HG03565 (cell line): Measurements from ENCODE around the gene GCNA.
"Not testable (repeated sequence)": the region's sequence is repeated elsewhere in the genome, so short reads cannot be mapped to it uniquely, and the experiment has no call there.

Source experiments
- ATAC-seq: cut with Tn5 transposase; IDR thresholded peaks from one replicate; pipeline ENCODE4 v1.9.1; 2021; ENCODE audit warnings: mild to moderate bottlenecking, moderate library complexity; ENCODE audit not compliant: unreplicated experiment

GCNA gene

DNA sequence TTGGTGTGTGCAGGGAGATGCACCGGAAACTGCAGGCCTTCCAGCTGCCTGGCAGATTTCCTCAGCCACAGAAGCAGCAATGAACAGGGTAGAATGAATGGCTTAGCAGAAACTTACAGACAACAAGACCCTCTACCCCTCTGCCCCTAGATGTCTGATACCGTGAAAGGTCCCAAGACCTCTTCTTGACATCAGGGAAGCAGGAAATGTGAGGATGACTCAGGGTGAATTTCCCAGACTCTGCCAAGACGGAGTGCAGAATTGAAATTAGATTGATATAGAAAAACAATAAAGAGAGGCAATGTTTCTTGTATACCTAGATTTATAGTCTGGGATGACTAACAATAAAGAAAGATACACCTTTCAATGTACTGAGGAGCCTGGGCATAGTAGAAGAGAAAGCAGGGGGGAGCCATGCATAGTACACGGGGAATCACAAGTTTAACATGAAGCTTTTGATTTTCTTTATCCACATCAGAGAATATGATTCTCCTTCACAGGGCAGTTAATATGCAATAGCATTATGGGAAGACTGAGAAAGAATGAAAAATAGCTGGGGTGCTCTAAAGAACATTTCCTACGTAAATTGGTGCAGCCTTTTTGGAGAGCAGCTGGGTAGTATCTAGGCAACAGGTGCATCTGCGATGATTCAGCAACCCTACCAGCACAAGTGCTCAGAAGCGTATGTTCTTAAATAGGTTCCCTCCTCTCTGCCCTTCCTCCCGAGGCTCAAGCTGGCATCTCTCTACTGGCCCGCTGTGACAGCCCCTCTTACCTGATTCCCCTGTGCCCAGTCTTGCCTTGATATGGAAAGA lies 58.4 kb downstream of the GCNA start:
- no peak for ATAC-seq

DNA sequence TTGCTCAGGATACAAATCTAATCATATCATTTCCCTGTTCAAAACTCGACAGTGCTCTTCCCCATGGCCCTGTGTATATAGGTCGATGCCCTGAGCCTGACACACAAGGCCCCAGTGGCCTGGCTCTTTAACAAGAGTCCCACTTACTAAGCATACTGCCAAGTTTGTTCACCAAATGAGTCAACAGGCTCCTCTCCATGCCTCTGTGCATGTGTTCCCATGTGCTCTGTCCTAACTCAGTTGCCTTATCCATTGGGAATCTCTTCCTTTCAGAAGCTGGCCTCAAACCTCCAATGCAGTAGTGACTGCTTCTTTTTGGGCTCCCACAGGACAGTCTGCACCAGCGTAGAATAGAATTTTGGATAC lies 59.0 kb downstream of the GCNA start:
- no peak for ATAC-seq

DNA sequence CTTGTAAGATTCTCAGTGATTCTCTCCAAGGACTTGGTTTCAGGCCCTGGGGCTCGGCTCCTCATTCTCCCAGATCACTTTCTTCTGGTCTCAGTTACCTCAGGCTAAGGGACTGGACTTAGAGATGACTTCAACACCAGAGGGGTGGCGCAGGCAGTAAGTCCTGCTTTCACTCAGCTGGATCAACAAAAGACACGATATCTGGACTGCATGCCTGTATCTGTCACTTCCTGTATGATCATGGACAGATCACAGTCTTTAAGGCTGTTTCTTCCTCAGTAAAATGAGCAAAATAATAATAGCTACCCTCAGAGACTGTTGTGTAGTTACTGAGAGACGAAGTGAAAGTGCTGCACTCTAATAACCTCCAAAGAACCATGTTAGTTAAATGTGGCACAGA lies 59.6 kb downstream of the GCNA start:
- ATAC-seq, result no peak

DNA sequence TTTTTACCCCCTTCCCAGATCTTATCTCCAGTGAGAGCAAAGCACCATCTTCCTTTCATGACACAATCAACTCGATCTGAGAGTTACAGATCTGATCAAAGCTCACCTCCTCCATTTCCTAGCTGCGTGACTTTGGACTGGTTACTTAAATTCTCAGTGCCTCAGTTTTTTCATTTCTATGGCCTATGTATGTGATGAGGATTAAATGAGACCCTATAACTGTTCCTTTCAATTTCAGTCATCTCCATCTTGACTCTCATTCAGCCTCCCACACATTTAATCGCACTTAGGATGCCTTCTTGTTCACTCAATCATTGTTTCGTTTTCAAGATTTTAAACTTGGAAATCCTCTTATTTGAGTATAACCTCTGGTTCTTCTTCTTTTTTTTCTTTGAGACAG lies 60.2 kb downstream of the GCNA start:
- no peak for ATAC-seq

DNA sequence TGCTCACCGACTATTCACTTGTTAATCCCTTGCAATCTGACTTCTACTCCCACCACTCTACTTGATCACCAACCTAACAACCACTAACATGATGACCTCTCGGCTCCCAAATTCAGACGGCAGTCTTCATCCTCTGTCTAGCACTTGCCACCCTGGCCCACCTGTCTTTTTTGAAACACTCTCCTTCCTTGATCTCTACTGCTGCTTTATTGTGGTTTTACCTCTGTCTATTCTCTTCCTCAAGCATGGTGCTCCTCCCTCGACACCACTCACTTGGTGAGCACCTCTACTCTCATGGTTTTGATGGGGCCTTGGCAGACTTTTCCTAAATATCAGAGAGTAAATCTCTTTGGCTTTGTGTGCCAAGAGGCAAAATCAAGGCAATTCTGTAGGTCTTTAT lies 61.8 kb downstream of the GCNA start:
- ATAC-seq, result no peak

DNA sequence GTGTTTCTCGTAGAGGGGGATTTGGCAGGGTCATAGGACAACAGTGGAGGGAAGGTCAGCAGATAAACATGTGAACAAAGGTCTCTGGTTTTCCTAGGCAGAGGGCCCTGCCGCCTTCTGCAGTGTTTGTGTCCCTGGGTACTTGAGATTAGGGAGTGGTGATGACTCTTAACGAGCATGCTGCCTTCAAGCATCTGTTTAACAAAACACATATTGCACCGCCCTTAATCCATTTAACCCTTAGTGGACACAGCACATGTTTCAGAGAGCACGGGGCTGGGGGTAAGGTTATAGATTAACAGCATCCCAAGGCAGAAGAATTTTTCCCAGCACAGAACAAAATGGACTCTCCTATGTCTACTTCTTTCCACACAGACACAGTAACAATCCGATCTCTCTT lies 66.2 kb downstream of the GCNA start:
- ATAC-seq, result not testable (repeated sequence)

DNA sequence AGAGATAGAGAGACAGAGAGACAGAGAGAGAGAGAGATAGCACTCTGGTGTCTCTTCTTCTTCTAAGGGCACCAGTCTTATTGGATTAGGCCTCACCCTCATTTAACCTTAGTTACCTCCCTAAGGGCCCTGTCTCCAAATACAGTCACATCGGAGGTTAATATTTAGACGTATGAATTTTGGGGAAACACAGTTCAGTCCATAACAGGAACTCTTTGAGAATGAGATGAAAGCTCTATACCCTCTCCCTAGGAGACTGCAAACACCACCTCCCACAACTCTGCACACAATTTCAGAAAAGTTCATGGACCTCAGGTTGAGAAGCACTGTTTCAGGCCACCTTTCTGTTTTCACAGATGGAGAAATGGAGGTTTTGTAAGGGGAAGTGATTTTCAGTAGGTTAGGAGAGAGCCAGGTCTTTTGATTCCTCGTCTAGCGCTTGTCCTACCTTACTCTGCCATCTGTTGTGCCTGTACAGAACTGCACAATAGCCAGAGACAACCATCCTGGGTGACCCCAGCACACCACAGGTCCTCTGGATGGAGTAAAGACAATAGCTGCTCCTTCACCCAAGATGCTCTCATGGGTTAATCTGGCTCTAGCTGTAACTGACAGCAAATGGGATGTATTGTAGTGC lies 72.2 kb downstream of the GCNA start:
- no peak for ATAC-seq

DNA sequence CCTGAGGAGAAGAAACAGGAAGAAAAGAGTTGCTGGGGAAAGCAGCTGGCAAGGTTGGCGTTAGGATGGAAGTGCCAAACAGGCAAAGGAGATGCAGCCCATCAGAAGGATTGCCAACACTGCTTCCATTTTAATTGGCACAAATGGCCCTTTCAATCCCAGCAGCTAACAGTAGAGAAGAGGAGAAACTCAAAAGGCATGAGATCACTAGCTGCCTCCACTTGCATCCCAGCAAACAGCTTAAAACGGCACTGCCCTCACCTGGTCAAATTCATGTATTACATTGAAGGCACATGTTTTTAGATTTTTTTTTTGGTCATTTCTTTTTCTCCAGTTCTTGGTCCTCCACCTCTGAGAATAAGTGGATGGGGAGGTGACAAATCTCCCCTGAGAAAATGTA lies 74.2 kb downstream of the GCNA start:
- no peak for ATAC-seq

DNA sequence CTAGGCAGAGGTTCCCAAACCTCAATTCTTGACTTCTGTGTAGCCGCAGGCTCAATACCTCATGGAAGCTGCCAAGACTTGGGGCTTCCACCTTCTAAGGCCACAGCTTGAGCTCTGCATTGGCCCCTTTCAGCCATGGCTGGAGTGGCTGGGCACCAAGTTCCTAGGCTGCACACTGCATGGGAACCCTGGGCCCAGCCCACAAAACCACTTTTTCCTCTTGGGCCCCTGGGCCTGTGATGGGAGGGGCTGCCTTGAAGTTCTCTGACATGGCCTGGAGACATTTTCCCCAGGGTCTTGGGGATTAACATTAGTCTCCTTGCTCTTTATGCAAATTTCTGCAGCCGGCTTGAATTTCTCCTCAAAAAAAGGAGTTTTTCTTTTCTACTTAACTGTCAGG lies 75.1 kb downstream of the GCNA start:
- no peak for ATAC-seq

DNA sequence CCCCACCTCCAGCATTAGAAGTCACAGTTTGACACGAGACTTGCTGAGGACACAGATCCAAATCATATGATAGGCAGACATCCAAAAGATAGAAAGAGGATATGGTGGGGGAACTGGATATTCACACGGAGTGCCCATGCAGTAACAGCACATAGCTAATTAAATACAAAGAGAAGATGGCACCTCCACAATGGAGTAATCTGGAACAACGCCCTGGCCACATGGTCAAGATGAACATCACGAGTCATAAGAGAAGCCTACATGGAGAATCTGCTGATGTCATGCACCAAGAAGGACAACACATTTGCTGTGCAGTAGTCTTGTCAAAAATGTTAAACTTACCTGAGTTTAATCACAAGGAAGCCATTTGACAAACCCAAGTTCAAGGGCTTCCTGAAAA lies 79.0 kb downstream of the GCNA start:
- ATAC-seq, result no peak

DNA sequence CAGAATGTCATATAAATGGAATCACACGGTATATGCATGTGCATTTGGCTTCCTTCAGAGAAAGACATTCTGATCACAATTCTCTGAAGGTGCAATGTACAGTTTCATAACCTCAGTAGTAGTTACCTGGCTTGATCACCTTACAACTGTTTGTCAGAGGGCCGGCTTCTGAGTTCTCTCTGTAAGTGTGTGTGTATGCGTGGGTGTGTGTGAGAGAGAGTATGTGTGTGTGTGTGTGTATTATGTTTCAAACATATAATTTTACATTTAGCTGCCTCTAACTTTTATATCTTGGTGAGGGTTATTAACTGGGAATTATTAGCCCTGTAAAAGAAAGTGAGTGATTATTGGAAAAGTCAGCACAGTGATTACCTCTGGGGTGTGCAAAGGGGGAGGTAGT lies 81.1 kb downstream of the GCNA start:
- no peak for ATAC-seq

DNA sequence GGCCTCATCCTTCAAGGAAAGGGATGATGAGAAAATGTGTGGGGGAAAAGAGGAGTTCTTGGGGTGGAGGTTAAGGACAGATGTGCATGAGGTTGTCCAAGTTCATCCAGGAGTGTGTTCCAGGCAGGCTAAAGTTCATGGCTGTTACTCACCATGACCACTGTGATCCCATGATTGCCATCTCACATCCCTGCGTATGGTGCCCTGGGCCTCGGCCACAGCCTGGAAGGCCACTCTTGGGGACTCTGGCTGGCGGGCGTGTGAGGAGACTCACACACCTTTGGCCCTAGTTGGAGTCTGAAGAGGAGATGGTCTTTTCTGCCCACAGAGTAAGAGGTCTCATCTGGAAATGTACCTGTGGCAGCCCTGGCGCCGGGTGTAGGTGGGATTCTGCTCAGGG lies 81.7 kb downstream of the GCNA start:
- no peak for ATAC-seq

DNA sequence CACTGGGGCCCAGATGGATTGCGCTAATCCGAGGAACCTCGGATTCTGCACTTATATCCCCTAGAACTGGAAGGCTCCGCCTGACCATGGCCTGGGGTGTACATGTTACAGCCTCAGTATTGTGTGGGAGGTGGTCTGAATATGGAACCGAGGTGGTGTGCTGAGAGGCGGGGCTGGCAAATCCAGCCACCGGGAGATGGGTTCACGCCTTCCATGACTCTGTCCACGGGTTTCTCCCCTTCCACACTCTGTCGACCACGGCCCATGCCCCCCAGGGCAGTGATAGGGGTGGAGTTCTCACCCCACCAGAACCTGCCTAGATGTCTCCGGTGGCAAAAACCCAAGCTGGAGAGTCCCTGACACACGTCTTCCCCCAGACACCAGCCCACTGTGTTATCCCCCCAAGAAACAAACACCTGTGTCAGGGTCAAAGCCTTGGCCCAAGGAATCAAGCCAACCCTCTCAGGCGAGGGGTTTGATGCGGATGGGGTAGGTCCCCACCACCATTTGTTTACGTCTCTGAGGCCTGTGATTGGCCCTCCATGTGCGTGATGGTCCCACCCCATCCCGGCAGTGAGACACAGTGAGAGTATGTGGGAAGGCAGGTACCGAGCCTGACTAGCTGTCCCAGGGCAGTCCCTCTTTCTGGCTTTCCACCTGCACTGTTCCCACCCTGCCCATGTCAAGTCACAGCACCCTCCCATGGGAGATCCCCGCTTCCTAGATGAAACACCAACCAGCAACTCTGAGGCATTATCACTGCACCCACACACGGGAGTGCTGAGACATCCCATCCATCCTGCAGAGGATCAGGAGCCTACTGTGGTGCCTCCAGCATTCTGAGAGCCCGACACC lies 82.6 kb downstream of the GCNA start:
- ATAC-seq, result no peak

DNA sequence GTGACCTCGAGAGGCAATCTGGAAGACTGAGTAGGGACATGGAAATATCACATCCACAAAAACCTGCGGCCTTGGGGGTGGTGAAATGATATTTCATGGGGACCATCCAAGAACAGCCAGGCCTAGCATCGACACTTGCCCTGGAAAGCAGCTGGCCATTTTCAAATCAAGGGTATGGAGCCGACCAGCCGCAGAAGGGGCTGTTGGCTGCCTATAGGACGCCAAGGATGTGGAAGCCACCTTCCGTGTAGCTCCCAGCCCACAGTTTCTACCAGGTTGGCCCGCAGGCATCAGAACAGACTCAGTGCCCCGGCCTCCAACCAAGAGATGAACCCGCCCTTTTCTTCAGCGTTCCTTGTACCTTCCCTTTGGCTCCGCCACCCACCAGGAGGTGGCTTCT lies 83.7 kb downstream of the GCNA start:
- ATAC-seq, result no peak

DNA sequence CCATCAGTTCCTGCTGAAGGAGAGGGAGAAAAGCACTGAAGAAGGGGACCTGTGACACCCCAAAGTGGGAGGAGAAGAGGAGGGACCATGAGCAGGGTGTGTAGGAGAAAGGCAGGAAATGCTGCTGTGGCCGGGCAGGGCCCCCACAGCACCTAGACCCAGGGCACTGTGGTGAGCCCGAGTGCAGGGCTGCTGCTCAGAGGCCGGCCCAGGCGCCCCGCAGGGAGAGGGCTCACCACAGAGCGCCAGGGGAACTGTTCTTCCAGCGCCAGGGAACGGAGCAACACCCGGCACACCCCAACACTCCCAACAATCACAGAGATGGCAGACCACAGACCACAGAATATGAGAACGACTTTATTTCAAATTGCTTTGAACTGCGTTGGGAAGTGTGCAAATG lies 84.4 kb downstream of the GCNA start:
- ATAC-seq, result not testable (repeated sequence)
